ENCODE measurements around the gene SNX25.
"Not testable (repeated sequence)": the region's sequence is repeated elsewhere in the genome, so short reads cannot be mapped to it uniquely, and the experiment has no call there.

The SNX25 gene

DNA sequence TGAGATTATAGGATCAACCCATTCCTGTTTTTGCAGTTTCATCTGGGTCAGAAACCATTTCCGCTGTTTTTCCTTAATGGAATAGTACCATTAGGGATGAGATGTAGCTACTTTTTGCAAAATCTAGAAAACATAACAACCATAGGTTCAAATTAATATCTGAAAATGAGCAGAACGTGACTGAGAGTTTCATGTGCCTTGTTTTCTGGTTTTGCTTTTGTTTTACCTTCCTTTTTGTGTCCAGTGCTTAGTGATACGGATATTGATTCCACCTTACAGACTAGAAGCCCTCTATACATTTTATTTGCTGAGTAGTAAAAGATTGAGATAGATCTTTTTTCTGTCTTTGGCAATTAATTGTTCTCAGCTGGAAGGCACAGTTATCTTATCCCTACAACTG lies 46.5 kb downstream of the SNX25 start:
- Histone ChIP-seq H3K27ac (peak overlapping the region in 10 of 11 experiments; percentile 1 to 51 (median 36); a peak in 11 of 22 replicates), H3K9me3 (replicated peaks in 1 of 11) (no peaks in the 10 kb centered on the region)

GRCh38 chr4:185256446-185256845 lies 47.0 kb downstream of the SNX25 start:
- Histone ChIP-seq H3K9me3 (replicated peaks in 1 of 11) (no peaks in the 10 kb centered on the region), H3K36me3 (peaks cover 4 to 59% (median 21%) of the 10 kb centered on the region in 11 experiments; a peak in 18 of 22 replicates), H3K9ac (no peak overlapping the region), H3K4me3 (no peak overlapping the region), H3K4me2 (peak overlapping the region; percentile 52 to 89 (median 63); a peak in 21 of 22 replicates), H3K27me3 (no peaks in the 10 kb centered on the region), H3K4me1 (peaks cover 35 to 66% (median 56%) of the 10 kb centered on the region in 10 experiments), H3K27ac (0 out of 22 replicates have a peak overlapping the region, but pooled peaks of 1 of the 11 experiments have one; percentile 22), H4K20me1 (peaks cover 0 to 36% (median 14%) of the 10 kb centered on the region in 11 experiments; a peak in 17 of 22 replicates)
- TF ChIP-seq Cebpa-rat (IDR thresholded peaks at IDR 0.05): no peak

More for the DNA sequence above, 46.5 kb downstream of the SNX25 start:
- H3K4me2 ChIP-seq: peak overlapping the region; percentile 61 to 89 (median 68)
- TF ChIP-seq Cebpa-rat (IDR thresholded peaks at IDR 0.05): no peak
- no peaks in the 10 kb centered on the region for H3K27me3 ChIP-seq
- peak overlapping the region in 4 of 11 experiments; percentile 5 to 13 (median 11); a peak in 1 of 22 replicates for H3K9ac ChIP-seq
- peaks cover 35 to 66% (median 56%) of the 10 kb centered on the region in 10 experiments for H3K4me1 ChIP-seq
- H4K20me1 ChIP-seq: peaks cover 0 to 37% (median 14%) of the 10 kb centered on the region in 11 experiments; a peak in 17 of 22 replicates
- H3K4me3 ChIP-seq: peak overlapping the region in 4 of 10 experiments; percentile 10 to 32 (median 23); a peak in 5 of 20 replicates
- peaks cover 4 to 58% (median 22%) of the 10 kb centered on the region in 11 experiments; a peak in 18 of 22 replicates for H3K36me3 ChIP-seq

- Histone ChIP-seq H3K9me3 (replicated peaks in 1 of 11) (no peaks in the 10 kb centered on the region), H3K9ac (no peak overlapping the region; a peak in 2 of 22 replicates), H3K4me3 (no peak overlapping the region), H3K4me2 (peak overlapping the region in 8 of 11 experiments; percentile 52 to 78 (median 63); a peak in 16 of 22 replicates), H3K4me1 (peaks cover 35 to 66% (median 56%) of the 10 kb centered on the region in 10 experiments), H4K20me1 (peaks cover 0 to 35% (median 14%) of the 10 kb centered on the region in 11 experiments; a peak in 17 of 22 replicates), H3K36me3 (peaks cover 4 to 59% (median 28%) of the 10 kb centered on the region in 11 experiments; a peak in 18 of 22 replicates), H3K27ac (0 out of 22 replicates have a peak overlapping the region, but pooled peaks of 1 of the 11 experiments have one; percentile 2), H3K27me3 (no peaks in the 10 kb centered on the region)
- TF ChIP-seq Cebpa-rat (IDR thresholded peaks at IDR 0.05): no peak
These were observed 47.7 kb downstream of the SNX25 start for GRCh38 chr4:185257086-185257485.

DNA sequence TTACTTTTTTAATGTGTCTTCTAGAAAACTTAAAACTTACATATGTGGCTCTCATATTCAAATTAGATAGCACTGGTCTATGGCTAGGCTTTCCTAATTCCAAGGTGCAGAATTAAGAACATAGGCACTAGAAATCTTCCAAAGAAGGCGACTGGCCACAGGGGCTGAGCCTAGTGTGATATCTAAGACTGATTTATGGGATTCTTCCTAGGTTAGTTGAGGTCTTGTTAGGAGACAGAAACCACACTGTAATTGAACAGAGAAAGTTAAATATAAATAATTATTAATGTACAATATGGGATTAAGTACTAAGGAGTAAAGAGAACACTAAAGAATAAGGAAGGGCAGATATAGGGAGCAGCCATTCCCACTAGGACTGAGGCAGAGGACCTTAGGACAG lies 48.3 kb downstream of the SNX25 start:
- Histone ChIP-seq H3K9me3 (replicated peaks in 1 of 11) (no peaks in the 10 kb centered on the region), H4K20me1 (peaks cover 0 to 37% (median 14%) of the 10 kb centered on the region in 11 experiments; a peak in 17 of 22 replicates), H3K4me2 (peak overlapping the region in 10 of 11 experiments; percentile 42 to 68 (median 54); a peak in 18 of 22 replicates), H3K27ac (peak overlapping the region in 5 of 11 experiments; percentile 2 to 57 (median 48); a peak in 10 of 22 replicates), H3K4me1 (peaks cover 35 to 66% (median 56%) of the 10 kb centered on the region in 10 experiments), H3K27me3 (no peaks in the 10 kb centered on the region), H3K36me3 (peaks cover 7 to 59% (median 33%) of the 10 kb centered on the region in 11 experiments), H3K4me3 (no peak overlapping the region), H3K9ac (no peak overlapping the region)
- TF ChIP-seq Cebpa-rat (IDR thresholded peaks at IDR 0.05): no peak

DNA sequence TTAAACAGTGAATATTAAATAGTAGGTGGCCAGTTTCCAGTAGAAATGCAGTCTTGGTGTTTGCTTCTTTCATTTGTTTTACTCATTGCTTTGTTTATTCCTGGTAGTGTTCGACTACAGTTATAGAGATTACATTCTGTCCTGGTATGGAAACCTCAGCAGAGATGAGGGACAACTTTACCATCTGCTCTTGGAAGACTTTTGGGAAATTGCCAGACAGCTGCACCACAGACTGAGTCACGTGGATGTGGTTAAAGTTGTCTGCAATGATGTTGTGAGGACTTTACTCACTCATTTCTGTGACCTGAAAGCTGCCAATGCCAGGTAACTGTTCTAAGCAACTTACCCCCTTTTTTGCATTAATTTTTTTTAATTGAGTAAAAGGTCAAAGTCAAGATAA lies 49.3 kb downstream of the SNX25 start:
- not testable (repeated sequence) for H3K9me3 ChIP-seq (replicated peaks in 1 of 11); H3K9ac ChIP-seq; H3K27me3 ChIP-seq; H3K4me3 ChIP-seq
- H3K36me3 ChIP-seq: peaks cover 11 to 59% (median 40%) of the 10 kb centered on the region in 11 experiments
- H3K4me1 ChIP-seq: peaks cover 35 to 60% (median 55%) of the 10 kb centered on the region in 10 experiments
- H3K27ac ChIP-seq: peak overlapping the region in 6 of 11 experiments; percentile 2 to 57 (median 46); a peak in 12 of 22 replicates
- H3K4me2 ChIP-seq: peak overlapping the region; percentile 42 to 68 (median 54); a peak in 20 of 22 replicates
- H4K20me1 ChIP-seq: peaks cover 0 to 47% (median 14%) of the 10 kb centered on the region in 11 experiments; a peak in 17 of 22 replicates

GRCh38 chr4:185259719-185260118 lies 50.3 kb downstream of the SNX25 start:
- peak overlapping the region in 3 of 11 experiments; percentile 0 to 1 (median 0); a peak in 1 of 22 replicates for H3K27ac ChIP-seq
- H3K4me2 ChIP-seq: no peak overlapping the region; a peak in 1 of 22 replicates

GRCh38 chr4:185261946-185262345 lies 52.5 kb downstream of the SNX25 start:
- no peaks in the 10 kb centered on the region for H3K9me3 ChIP-seq (replicated peaks in 1 of 11)
- H3K36me3 ChIP-seq: peaks cover 22 to 79% (median 61%) of the 10 kb centered on the region in 11 experiments
- TF ChIP-seq Cebpa-rat (IDR thresholded peaks at IDR 0.05): no peak
- no peak overlapping the region for H3K27ac ChIP-seq
- no peak overlapping the region for H3K4me3 ChIP-seq
- peaks cover 26 to 45% (median 41%) of the 10 kb centered on the region in 10 experiments for H3K4me1 ChIP-seq
- H3K4me2 ChIP-seq: no peak overlapping the region
- H4K20me1 ChIP-seq: peaks cover 4 to 70% (median 18%) of the 10 kb centered on the region in 11 experiments; a peak in 19 of 22 replicates
- no peaks in the 10 kb centered on the region for H3K27me3 ChIP-seq
- H3K9ac ChIP-seq: no peak overlapping the region

More at GRCh38 chr4:185259719-185260118, 50.3 kb downstream of the SNX25 start:
- Histone ChIP-seq H4K20me1 (peaks cover 0 to 57% (median 14%) of the 10 kb centered on the region in 11 experiments; a peak in 17 of 22 replicates), H3K9me3 (replicated peaks in 1 of 11) (no peaks in the 10 kb centered on the region), H3K9ac (no peak overlapping the region), H3K27me3 (no peaks in the 10 kb centered on the region), H3K4me3 (no peak overlapping the region), H3K4me1 (peaks cover 29 to 51% (median 46%) of the 10 kb centered on the region in 10 experiments), H3K36me3 (peaks cover 15 to 64% (median 50%) of the 10 kb centered on the region in 11 experiments)
- no peak for TF ChIP-seq Cebpa-rat (IDR thresholded peaks at IDR 0.05)

DNA sequence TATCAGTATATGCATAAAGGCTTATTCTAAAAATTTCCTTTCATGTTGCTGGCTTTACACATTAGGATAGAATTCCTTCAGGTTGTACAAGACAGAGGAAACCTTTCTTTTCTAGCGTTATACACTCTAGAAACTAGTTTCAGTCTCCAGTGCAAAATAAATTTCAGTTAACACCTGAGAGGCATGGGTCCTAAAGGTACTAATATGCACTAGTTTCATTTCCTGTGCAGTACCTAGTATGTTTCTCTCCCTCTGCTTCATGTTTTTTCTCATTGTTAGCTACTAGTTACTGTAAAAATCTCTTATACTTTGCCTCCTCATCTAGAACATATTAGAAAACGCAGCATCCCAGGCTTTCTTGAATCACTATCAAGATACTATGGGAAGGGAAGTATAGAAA lies 54.0 kb downstream of the SNX25 start:
- peaks cover 21 to 31% (median 27%) of the 10 kb centered on the region in 10 experiments for H3K4me1 ChIP-seq
- peaks cover 0 to 62% (median 9%) of the 10 kb centered on the region in 11 experiments; a peak in 17 of 22 replicates for H4K20me1 ChIP-seq
- TF ChIP-seq Cebpa-rat (IDR thresholded peaks at IDR 0.05): no peak
- H3K9ac ChIP-seq: no peak overlapping the region
- H3K9me3 ChIP-seq (replicated peaks in 1 of 11): no peaks in the 10 kb centered on the region
- peaks cover 36 to 87% (median 76%) of the 10 kb centered on the region in 11 experiments for H3K36me3 ChIP-seq
- no peak overlapping the region for H3K27ac ChIP-seq
- no peaks in the 10 kb centered on the region for H3K27me3 ChIP-seq
- H3K4me2 ChIP-seq: no peak overlapping the region
- H3K4me3 ChIP-seq: no peak overlapping the region

DNA sequence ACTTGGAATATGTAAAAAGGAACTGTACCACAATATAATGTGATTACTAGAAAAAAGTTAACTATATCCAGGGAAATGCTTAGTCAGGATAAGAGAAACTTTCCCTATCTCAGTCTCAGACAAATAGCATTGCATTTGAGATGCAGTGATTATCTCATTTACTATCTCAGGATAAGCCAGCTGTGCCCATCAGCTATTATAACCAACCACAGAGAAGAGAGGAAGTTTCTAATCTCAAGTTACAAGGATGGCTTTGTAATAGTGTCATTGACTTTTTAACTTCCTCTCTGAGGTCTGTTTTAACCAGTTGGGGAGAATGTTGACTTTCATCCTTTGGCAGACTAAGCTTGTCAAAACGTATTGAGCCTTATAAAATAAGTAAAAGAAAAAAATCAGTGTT lies 56.5 kb downstream of the SNX25 start:
- Histone ChIP-seq H3K27ac (no peak overlapping the region), H3K4me3 (no peak overlapping the region), H3K9ac (no peak overlapping the region), H3K9me3 (replicated peaks in 1 of 11) (no peaks in the 10 kb centered on the region), H3K4me2 (peak overlapping the region; percentile 8 to 66 (median 42); a peak in 18 of 22 replicates), H4K20me1 (peaks cover 0 to 48% (median 9%) of the 10 kb centered on the region in 11 experiments; a peak in 16 of 22 replicates), H3K27me3 (no peaks in the 10 kb centered on the region), H3K36me3 (peaks cover 52 to 93% (median 84%) of the 10 kb centered on the region in 11 experiments), H3K4me1 (peaks cover 14 to 20% (median 15%) of the 10 kb centered on the region in 10 experiments)
- TF ChIP-seq Cebpa-rat (IDR thresholded peaks at IDR 0.05): no peak
